ENCODE measurements around the gene B4GALNT2.

- TF ChIP-seq EZH2 (IDR thresholded peaks at IDR 0.05; ENCODE audit: borderline replicate concordance, low read depth, low read length, poor library complexity, severe bottlenecking): no peak
- no peak for TF ChIP-seq CTCF (conservative IDR thresholded peaks at IDR 0.05; ENCODE audit: low read depth, low read length)
These were observed 20.6 kb upstream of the B4GALNT2 start for GRCh38 chr17:49111934-49112333.
